ENCODE results near the gene ZC3H13. TPM values are rescaled to one million over a fixed set of nuclear protein-coding genes. Genes with fewer than 3 reads are reported as not detected.

ZC3H13 gene
- total RNA-seq, 4 donors from 2014 or later: 14.7 to 20.7 (median 17.1) TPM

- H3K9me3 ChIP-seq: no peaks in the 10 kb centered on the region
- TF ChIP-seq POLR2A (IDR thresholded peaks at IDR 0.05) (no peak), CTCF (IDR thresholded peaks at IDR 0.05 in 4 of 5, conservative IDR thresholded peaks at IDR 0.05 in 1 of 5) (no peak)
- DNase-seq (no peak), ATAC-seq (no peak)
- intact Hi-C loops (cut with DNase I; ENCODE audit: low total_unique reads): no loop called here
- H3K4me1 ChIP-seq: no peaks in the 10 kb centered on the region
- H3K4me3 ChIP-seq: no peak overlapping the region
- no peaks in the 10 kb centered on the region for H3K27me3 ChIP-seq
- H3K36me3 ChIP-seq: no peaks in the 10 kb centered on the region
- in situ Hi-C loops (cut with MboI; ENCODE audit: low sequenced_read_pairs in 4 of 4): no loop called here
- H3K27ac ChIP-seq: no peak overlapping the region
Observed at GRCh38 chr13:45930177-45930576, 122.4 kb downstream of the ZC3H13 start.

DNA sequence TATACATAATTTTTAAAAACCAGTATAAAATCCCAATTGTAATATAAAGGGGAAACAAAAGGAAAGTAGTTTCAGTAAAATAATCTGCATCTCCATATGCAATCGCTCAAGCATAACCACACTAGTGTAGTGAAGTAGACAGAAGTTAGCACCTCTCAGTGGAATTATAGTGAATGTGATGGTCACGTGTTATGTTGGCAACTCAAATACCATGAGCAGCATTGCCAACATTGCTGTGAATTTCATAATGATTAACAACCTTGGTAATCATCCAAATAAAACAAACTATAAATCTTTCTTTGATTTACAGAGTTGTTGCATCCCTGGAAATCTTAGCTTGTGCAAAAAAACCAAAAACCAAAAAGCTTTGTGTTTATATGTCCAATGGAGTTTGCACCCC, 123.7 kb downstream of the ZC3H13 start:
- H3K27me3 ChIP-seq: no peaks in the 10 kb centered on the region
- in situ Hi-C loops (cut with MboI; ENCODE audit: low sequenced_read_pairs in 4 of 4): no loop called here
- no peak overlapping the region for H3K27ac ChIP-seq
- no peak overlapping the region for H3K4me3 ChIP-seq
- TF ChIP-seq POLR2A (IDR thresholded peaks at IDR 0.05): no peak
- no peak for TF ChIP-seq CTCF (IDR thresholded peaks at IDR 0.05 in 4 of 5, conservative IDR thresholded peaks at IDR 0.05 in 1 of 5)
- no peaks in the 10 kb centered on the region for H3K9me3 ChIP-seq
- H3K4me1 ChIP-seq: no peaks in the 10 kb centered on the region
- no peak for ATAC-seq
- H3K36me3 ChIP-seq: no peaks in the 10 kb centered on the region
- intact Hi-C loops (cut with DNase I; ENCODE audit: low total_unique reads): no loop called here
- DNase-seq: no peak

- TF ChIP-seq POLR2A (IDR thresholded peaks at IDR 0.05) (no peak), CTCF (IDR thresholded peaks at IDR 0.05 in 4 of 5, conservative IDR thresholded peaks at IDR 0.05 in 1 of 5) (no peak)
- H3K9me3 ChIP-seq: no peaks in the 10 kb centered on the region
- no peak overlapping the region for H3K27ac ChIP-seq
- DNase-seq: no peak
- in situ Hi-C loops (cut with MboI; ENCODE audit: low sequenced_read_pairs in 4 of 4): no loop called here
- no peak overlapping the region for H3K4me3 ChIP-seq
- no peaks in the 10 kb centered on the region for H3K4me1 ChIP-seq
- intact Hi-C loops (cut with DNase I; ENCODE audit: low total_unique reads): no loop called here
- H3K27me3 ChIP-seq: no peaks in the 10 kb centered on the region
- no peaks in the 10 kb centered on the region for H3K36me3 ChIP-seq
- no peak for ATAC-seq
Observed at GRCh38 chr13:45928176-45928575, 124.4 kb downstream of the ZC3H13 start.

DNA sequence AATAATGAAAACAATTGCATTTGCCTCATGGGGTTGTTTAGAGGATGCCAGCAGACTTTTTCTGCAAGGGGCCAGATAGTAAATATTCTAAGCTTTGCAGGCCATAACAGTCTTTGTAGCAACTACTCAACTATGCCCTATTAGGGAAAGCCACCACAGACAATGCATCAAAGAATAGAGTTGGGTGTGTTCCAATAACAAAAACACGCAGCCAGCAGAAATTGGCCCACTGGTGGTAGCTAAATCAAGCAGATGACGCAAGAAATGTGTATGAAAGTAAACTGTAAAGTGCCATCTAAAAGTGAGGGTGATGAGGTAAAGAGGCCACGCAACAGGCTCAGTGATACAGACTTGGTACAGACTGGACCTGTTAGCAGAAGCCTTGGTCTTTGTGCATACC, 125.8 kb downstream of the ZC3H13 start:
- Histone ChIP-seq H3K36me3 (no peaks in the 10 kb centered on the region), H3K27me3 (no peaks in the 10 kb centered on the region), H3K4me3 (no peak overlapping the region), H3K27ac (no peak overlapping the region), H3K9me3 (no peaks in the 10 kb centered on the region), H3K4me1 (no peaks in the 10 kb centered on the region)
- DNase-seq (no peak), ATAC-seq (no peak)
- intact Hi-C loops (cut with DNase I; ENCODE audit: low total_unique reads): no loop called here
- TF ChIP-seq CTCF (IDR thresholded peaks at IDR 0.05 in 4 of 5, conservative IDR thresholded peaks at IDR 0.05 in 1 of 5) (no peak), POLR2A (IDR thresholded peaks at IDR 0.05) (no peak)
- in situ Hi-C loops (cut with MboI; ENCODE audit: low sequenced_read_pairs in 4 of 4): no loop called here

DNA sequence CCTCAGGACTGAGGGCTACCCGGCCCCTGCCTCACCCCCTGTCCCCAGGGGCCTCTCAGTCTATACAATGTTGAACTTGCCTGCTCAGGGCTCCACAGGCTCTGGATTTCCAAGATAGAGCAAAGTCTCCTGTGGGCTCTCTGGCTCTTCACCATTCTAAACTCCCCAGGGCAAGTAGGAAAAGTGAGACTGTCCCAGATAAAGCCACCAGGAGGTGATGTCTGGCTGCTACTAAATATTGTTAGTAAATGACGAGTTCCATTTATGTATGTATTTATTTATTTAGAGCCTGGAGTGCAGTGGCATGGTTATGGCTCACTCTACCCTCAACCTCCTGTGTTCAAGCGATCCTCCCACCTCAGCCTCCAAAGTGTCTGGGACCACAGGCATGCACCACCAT, 127.4 kb downstream of the ZC3H13 start:
- Histone ChIP-seq H3K36me3 (no peaks in the 10 kb centered on the region), H3K27me3 (no peaks in the 10 kb centered on the region), H3K4me3 (no peak overlapping the region), H3K9me3 (no peaks in the 10 kb centered on the region), H3K4me1 (no peaks in the 10 kb centered on the region), H3K27ac (no peak overlapping the region)
- no peak for TF ChIP-seq POLR2A (IDR thresholded peaks at IDR 0.05)
- no peak for TF ChIP-seq CTCF (IDR thresholded peaks at IDR 0.05 in 4 of 5, conservative IDR thresholded peaks at IDR 0.05 in 1 of 5)
- in situ Hi-C loops (cut with MboI; ENCODE audit: low sequenced_read_pairs in 4 of 4): no loop called here
- no peak for DNase-seq
- ATAC-seq: no peak
- intact Hi-C loops (cut with DNase I; ENCODE audit: low total_unique reads): no loop called here

Measured in gastrocnemius medialis (tissue), 4 donors.